HL-60/S4 treated with phorbol 12-myristate 13-acetate at 8.2 ng/mL for 4 days and 3 days (cell line): ENCODE results near the gene ITSN2.
"Not testable (repeated sequence)": the region's sequence is repeated elsewhere in the genome, so short reads cannot be mapped to it uniquely, and the experiment has no call there.

Experiments
- in situ Hi-C: fragments of 300-500 bp; cut with MboI; formaldehyde crosslinking; loops from 2 replicates; pipeline ENCODE4 v1.15.0; 2022; ENCODE audit warnings: low sequenced_read_pairs

Gene ITSN2

DNA sequence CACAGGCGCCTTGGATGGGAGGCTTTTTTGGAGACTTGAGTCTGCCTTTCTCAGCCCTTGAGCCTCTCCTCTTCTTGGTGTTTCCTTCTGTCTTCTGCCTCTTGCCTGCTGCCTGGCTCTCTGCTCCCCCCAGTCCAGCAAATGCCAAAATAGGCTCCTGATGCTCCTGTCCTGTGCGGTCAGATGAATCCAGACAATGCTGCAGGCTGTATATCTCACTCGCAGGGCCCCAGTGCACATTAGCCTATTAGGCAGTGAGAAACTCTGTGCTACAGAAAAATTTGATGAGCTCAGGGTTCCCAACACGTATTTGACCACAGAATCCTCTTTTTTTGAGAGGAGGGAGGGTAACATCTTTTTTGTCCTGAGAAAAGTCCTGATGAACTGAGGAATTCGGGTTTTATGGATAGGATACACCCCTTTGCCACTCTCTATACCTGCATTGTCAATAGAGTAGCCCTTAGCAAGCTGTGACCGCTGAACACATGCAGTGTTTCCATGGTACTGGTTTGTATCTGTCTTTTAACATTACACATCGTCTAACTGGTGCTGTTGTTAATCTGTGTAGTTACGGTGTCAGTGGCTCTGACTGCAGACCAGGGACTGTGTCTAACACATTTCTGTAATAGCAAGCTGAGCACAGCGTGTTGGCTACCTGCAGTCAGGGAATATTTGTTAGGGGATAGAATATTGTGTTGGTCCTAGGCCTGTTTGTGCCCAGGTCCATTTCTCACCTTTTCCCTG lies 134.7 kb downstream of the ITSN2 start:
- in situ Hi-C loops, result no loop called here

DNA sequence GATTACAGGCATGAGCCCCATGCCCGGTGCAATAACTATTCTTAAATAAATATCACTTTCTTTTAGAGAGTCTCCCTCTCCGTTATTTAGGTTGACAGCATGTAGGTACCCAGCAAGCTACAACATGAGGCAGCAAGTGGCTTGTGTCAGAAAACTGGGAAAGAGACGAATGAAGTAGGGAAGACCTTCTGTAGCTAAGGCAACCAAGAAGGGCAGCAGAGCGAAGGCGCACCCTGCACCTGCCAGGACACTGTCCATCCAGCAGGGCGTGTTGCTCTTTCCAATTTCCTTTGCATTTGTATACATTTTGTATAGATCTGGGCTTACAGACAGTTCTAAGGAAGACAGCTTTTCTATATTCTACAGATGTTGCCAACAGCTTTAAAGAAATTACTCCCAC lies 137.4 kb downstream of the ITSN2 start:
- in situ Hi-C loops, result no loop called here

DNA sequence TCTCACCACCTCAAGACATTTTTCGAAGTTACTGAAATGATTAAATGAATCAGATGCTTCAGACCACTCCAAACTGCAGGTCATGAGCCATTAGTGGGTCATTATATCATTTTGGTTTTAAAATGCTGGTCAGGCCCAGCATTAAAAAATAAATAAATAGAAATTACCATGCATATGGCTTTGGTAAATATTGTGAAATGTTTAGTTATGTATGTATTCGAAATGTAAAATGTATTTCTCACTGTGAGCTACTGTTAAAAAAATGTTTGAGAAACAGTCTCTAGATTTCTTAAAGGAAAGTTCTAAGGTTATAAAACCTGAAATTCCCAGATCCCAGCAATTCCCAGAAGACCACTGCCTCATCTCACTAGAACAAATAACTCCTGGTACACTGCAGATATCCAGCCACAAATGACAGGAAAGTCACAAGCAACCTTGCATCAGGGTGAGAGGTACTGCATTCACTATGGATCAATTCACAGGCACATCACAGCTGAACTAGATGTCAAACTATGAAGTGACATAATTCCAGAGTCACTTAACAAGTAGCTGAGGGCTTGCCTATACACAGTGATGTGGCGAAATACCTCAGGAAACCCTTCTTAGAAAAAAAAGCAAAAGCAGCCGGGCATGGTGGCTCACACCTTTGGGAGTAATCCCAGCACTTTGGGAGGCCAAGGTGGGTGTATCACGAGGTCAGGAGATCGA lies 138.8 kb downstream of the ITSN2 start:
- in situ Hi-C loops, result no loop called here

DNA sequence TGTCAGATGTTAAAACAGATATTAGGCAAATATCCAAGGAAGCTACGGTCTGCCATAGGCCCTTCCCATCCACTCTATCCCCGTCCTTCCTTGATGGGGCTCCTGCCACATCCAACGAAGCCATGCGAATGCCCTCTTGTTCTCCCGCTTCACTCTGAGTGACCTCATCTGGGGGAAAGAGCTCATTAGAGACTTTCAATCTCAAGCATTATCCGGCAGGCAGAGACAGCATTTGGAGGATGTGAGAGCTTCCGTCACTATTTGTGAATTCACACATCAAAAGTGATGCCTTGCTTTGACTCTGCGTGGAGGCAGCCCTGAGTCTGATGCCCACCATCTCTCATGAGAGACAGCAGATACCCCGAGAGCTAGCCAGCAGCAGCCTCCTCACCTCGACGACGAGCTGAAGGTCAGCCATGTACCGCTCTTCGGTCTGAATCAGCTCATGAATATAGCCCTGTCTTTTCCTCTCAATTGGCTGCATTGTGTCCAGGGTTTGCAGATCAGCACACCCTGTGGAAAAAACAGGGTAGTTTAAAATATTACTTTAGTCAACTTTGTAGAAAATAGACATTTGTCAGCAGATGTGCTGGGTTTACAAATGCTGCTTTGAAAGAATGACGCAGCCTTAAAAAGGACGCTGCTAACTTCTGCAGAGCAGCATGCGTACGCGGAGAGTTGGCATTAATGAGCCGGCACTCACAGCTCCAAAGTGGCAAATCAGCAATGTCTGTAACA lies 139.6 kb downstream of the ITSN2 start:
- in situ Hi-C loops, result no loop called here

DNA sequence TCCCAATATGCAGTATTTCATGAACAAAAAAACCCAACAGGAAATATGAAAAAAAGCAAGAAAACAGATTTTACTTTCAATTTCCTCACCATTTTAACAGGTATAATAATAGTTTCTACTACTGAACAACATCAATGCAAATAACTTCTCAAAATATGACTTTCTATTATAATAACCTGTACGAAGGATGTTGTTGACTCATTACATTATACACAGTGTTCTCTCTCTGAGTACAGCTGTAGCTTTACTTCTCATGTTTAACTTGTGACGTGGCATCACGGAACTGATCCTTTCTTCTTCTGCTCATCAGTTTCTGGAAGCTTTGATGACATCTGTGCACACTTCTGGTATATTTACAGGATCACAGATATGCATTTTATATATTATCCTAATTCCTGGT lies 145.5 kb downstream of the ITSN2 start:
- in situ Hi-C loops, result no loop called here

DNA sequence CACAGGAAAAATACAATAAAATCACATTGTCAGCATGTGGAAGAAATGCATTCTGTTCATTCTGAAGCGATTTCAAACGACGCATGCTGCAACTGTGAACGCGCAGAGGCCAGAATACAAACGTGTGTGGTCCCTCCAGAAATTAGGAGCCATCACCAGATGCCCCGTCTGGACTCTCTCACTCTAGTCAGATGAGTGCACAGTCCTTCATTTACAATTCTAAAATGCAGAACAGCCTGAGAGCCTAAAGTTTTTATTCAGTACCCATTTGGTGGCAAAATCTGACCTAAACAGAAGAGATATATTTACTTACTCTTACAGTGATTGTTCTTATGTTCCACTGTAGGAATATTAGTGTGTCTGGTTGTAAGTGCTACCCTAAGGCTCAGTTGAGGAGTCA lies 148.9 kb downstream of the ITSN2 start:
- in situ Hi-C loops, result no loop called here

DNA sequence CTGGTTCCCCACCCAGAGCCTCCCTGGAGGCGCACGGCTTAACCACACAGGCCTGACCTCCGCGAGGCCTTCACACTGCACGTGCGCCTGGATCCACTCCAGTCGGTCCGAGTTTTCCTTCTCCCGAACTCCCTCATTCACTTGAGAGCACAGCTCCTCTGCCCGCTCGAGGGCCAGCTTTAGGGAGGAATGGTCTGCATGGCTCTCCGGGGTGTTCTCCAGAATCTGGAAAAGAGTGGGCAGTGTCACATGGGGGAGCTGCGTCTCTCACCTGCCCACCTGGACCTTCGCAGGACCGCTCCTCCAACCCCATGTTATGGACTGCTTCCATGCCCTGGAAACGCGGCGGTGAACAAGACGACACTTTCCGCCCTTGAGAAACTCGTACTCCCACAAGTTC lies 149.6 kb downstream of the ITSN2 start:
- in situ Hi-C loops, result no loop called here

DNA sequence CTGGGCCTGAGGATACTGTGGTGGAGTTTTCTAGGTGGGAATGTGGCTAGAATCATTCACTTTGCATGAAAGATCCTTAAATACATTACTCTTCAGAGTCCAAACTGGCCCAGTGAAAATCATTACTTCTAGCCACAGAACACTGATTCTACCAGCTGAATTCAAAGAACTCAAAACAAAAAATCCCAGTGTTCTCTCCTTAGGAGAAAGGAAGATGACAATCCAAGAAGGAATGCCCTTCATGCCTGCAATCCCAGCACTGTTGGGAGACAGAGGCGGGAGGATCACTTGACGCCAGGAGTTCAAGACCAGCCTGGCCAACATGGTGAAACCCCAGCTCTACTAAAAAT lies 150.3 kb downstream of the ITSN2 start:
- in situ Hi-C loops, result no loop called here

DNA sequence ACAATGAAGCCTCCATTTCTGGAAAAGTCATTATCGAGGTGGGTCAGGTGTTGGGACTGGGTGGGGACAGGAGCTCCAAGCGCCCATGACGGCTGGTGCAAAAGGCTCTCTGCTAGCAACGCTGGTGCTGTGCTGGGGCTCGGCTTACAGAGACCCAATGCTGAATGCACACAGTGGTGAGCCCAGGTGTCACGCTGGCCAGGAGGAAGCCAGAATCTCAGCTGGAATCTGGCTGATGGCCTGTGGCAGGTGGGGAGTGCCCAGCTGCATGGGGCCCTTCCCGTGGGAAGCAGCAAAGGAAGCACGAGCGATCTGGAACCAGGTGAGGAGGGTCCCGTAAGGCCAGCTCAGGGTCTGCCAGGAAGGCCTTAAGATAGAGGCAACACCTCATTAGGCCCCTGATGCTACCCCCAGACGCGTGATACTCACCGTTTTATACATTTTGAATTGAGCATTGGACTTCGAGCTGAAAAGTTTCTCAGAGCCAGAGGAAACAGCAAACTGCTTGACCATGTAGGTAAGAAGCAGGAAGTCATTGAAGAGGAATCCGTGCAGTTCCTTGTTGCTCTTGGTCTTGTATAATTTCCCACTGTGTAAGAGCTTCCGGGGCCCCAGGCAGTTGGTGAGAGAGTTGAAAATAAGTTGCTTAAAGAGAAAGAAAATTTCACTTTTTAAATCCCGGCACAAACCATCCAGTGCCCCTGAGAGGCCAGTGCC lies 150.8 kb downstream of the ITSN2 start:
- in situ Hi-C loops, result no loop called here

DNA sequence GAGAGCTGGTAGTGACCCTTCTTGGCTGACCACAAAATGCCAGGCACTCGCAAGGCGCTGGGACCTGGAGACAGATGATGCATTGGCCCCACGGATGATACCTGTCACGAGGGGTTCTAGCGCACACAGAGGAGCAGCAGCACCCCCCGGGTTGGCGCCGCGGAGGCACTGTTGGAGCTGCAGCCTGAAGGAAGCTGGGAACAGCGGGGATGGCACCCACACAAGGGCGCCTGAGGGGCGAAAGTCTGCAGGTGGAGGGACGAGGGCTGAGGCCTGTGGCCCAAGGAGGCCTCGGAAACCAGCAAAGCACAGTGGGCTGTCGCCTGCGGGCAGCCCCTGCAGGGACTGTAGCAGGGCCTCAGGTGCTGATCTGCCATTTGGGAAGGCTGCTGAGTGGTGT lies 151.8 kb downstream of the ITSN2 start:
- in situ Hi-C loops, result no loop called here

DNA sequence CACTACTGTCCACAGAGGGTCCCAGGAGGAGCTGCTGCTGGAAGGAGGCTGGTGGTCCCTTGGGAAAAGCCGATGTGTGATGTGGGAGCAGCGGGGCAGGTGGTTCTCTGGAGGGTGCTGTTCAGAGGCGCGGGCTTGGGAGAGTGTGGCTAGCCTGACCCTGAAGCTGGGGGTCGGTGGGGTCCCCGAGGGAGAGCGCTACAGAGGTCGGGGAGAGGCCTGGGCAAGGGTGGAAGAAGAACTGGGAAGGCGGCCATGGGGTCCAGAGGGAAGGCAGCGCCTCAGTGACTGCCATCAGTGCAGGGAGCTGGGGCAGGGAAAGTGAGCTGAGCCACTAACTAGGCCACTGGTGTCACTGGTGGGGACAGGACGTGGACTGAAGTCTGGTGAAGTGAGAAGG lies 153.0 kb downstream of the ITSN2 start:
- in situ Hi-C loops, result no loop called here

DNA sequence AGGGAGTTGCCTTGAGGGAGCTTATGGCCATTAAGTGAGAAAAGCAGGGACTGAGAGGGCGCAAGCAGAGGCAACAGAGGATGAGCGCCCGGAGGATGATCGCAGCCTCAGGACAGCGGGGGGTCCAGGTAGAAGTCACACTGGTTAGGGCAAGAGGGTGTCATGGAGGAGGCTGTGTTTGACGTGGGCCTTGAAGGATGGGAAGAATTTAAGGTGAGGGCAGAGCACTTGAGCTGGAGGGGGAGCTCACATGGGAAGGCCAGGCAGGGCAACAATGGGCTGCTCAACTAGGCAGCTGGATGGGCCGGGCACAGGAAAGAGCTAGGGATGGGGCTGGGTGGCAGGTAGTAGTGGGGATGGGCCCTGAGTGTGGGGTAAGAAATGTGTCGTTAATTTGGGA lies 153.6 kb downstream of the ITSN2 start:
- in situ Hi-C loops, result no loop called here

DNA sequence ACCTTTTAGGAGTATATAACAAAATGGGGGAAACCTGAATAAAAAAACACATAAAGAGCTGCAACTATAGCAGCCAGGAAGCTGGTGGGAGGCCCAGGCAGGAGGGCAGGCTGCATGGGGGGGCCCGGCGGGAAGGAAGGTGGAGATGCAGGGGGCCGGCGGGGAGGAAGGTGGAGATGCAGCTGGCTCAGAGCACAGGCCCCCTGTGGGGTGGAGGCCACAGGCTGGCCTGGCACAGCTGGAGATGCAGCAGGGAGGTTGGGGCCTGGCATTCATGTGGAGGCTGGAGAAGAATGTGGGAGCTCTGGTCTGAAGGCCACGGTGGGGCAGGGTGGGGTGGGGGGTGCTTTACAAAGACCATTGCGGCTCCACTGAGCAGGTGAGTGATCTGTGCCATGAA lies 154.1 kb downstream of the ITSN2 start:
- in situ Hi-C loops, result no loop called here

DNA sequence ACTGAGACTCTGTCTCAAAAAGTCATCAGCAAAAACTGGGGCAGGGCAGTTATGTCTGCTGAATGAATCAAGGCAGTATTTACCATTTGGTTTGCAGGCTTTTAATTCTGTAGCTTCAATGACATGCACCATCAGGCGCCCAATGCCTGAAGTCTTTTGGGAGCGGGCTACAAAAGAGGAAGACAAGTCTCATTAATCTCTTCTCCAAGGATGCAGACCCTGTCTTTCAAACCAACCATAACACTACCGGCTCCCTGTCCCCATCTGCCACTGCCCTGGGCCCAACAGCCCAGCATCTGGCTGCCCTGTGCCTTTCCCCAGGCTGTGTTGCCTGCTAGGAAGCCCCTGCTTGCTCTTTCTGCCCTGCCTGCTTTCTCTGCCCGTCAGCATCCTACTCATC lies 155.2 kb downstream of the ITSN2 start:
- in situ Hi-C loops, result no loop called here

DNA sequence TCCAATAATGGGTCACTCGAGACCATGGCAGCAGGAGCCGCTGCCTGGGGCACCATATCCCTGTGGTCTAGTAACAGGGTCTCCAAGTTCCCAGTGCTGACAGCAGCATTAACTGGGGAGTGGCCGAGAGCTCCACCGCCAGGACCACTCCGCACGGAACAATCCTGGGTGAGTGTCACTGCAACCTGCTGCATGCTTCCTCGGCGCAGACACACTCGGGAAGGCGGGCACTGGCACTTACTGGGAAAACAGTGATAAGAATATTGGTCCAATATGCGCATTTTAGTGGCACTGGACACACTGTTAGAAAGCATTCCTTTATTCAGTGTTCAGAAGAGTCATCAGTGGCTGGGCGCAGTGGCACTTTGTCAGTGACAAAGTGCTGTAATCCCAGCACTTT lies 155.8 kb downstream of the ITSN2 start:
- in situ Hi-C loops, result no loop called here

DNA sequence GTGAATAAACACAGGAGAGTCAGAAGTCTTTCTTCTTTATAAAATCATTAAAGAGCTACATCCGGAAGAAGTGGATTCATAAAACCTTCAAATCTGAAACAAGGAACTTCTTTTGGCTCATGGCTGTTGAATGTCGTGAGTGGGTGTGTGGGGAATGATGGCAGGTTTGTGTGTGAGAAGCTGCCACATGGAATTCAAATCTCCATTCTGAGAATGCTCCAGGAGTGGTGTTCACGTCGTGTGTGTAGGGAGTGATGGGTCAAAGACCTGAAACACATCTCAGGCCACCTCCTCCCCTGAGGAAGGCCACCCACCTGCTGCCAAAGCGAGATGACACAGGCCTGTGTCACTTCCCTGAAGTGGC lies 156.6 kb downstream of the ITSN2 start:
- in situ Hi-C loops, result no loop called here

DNA sequence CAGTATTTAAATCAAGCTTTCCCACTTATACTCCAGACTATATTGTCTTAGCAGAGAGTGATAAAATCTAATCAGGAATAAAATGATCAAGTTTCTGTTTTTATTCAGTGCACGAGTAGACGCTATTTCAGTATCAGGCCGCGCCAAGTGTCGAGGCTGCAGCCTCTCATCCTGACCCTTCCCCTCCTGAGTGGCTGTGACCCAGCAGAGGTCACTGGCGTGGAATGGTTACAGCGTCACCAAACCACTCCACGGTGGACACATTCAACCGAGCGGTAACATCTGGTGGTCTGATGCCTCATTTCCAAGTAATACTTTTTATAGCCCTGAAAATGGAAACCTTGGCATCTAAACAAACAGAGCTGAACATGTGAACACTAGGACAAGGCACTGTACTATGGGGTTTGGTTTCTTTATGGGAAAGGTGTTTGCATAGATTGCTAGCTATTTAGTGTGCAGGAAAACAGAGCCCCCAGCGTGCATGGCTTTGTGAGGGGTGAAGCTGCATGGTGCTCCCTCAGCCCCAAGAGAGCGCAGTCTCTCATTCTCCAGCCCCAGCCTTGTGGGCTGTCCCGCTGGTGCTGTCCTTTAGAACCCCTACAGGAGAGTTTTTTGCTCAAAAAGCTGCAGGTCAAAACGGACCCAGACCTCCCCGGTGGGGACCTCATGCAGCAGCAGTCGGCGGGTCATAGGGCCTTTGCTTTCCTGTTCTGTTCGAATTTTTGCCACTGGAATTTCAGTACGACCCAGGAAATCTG lies 157.1 kb downstream of the ITSN2 start:
- in situ Hi-C loops, result no loop called here

DNA sequence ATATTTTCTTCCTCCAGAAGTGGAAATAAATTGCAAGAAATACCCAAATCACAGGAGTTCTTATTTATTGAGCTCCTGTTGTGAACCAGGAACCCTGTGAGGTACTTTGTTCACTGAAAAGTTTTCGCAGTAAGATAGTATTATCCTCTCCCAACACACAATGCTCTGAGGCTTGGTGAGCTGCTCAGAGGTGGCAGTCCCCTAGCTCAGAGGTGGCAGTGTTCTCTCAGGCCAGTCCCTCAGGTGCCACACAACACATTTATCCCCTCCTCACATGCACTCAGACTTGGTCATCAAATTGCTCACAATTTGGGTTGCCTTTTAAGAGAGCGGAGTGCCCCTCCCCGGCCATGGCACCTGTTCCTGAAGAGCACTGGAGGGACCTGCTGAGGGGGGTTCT lies 159.5 kb downstream of the ITSN2 start:
- in situ Hi-C loops, result no loop called here

DNA sequence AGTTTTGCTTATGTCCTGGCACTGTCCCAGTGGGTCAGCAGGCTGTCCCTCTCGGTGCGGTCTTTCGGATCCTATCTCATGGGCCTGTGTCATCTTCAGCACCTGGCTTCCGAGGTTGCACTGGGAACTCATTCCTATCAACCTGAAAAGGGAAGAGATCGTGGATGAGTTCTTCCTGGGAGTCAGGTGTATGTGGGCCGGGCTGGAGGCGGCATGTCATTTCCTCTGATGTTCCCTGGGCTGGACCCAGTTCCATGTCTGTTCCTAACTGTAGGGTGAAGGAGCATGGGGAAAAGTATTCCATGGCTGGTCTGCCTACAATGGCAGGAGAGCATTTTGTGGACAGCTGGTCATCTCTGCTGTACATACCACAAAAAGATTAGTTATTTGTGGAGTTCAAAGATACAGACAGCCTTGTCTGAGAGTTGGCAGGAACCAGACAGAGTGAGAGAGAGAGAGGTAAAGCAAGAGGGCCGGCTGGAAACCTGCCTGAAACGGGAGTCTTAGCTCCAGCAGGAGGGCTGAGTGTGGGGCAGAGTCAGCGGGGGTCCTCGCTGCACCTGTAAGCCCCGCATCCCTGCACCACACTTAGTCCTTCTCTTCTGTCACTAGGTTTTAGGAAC lies 160.3 kb downstream of the ITSN2 start:
- in situ Hi-C loops, result no loop called here

DNA sequence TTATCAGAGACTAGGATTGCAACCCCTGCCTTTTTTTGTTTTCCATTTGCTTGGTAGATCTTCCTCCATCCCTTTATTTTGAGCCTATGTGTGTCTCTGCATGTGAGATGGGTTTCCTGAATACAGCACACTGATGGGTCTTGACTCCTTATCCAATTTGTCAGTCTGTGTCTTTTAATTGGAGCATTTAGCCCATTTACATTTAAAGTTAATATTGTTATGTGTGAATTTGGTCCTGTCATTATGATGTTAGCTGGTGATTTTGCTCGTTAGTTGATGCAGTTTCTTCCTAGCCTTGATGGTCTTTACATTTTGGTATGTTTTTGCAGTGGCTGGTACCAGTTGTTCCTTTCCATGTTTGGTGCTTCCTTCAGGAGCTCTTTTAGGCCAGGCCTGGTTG lies 163.1 kb downstream of the ITSN2 start:
- in situ Hi-C loops, result not testable (repeated sequence)
